SH-SY5Y (cell line): ENCODE results near the gene TMEM17.

ENCODE experiments used
- GATA2 ChIP-seq: IDR thresholded peaks from 2 replicates; pipeline ENCODE4 v1.6.1; 2011; ENCODE audit warnings: mild to moderate bottlenecking, low read depth, low read length
- GATA3 ChIP-seq: IDR thresholded peaks from 2 replicates; pipeline ENCODE4 v1.6.1; 2011; ENCODE audit warnings: low read depth, mild to moderate bottlenecking, low read length, moderate library complexity

GRCh38 chr2:62547854-62548253 is 41.9 kb upstream of the TMEM17 start:
- TF ChIP-seq GATA3 (no peak), GATA2 (no peak)
